Trophoblast cell (in vitro differentiated cells and primary cell): ENCODE data around the gene CCSER2.
A peak's percentile ranks its signal among the peaks of the same experiment; 100 is the strongest.

Experiments used
- DNase-seq, 2 donors: peaks; one replicate each; pipeline ENCODE4 v3.0.0-alpha.2; 2016
- H2AFZ ChIP-seq: 2 replicates; pipeline ENCODE4 v1.6.1; 2013; ENCODE audit warnings: low read length, moderate library complexity, mild to moderate bottlenecking; ENCODE audit not compliant: insufficient read depth, poor library complexity
- H2AK5ac ChIP-seq: 2 replicates; pipeline ENCODE4 v1.6.1; 2013; ENCODE audit warnings: mild to moderate bottlenecking, low read length
- H2BK120ac ChIP-seq: 2 replicates; pipeline ENCODE4 v1.6.1; 2013; ENCODE audit warnings: low read length, mild to moderate bottlenecking, moderate library complexity; ENCODE audit not compliant: insufficient read depth, poor library complexity
- H2BK12ac ChIP-seq: 2 replicates; pipeline ENCODE4 v1.6.1; 2013; ENCODE audit warnings: mild to moderate bottlenecking, low read length, moderate library complexity
- H2BK5ac ChIP-seq: 2 replicates; pipeline ENCODE4 v1.6.1; 2013; ENCODE audit warnings: low read length, low read depth, moderate library complexity, mild to moderate bottlenecking; ENCODE audit not compliant: poor library complexity
- H3K14ac ChIP-seq: 2 replicates; pipeline ENCODE4 v1.6.1; 2013; ENCODE audit warnings: mild to moderate bottlenecking, low read length
- H3K18ac ChIP-seq: 2 replicates; pipeline ENCODE4 v1.6.1; 2013; ENCODE audit warnings: mild to moderate bottlenecking, low read length
- H3K23ac ChIP-seq: 2 replicates; pipeline ENCODE4 v1.6.1; 2013; ENCODE audit warnings: low read length
- H3K27ac ChIP-seq: 2 replicates; pipeline ENCODE4 v1.5.1; 2013; ENCODE audit warnings: low read depth, mild to moderate bottlenecking, inconsistent platforms, low read length, moderate library complexity
- H3K27me3 ChIP-seq: 2 replicates; pipeline ENCODE4 v1.6.1; 2013; ENCODE audit warnings: inconsistent platforms, mild to moderate bottlenecking, low read length, moderate library complexity; ENCODE audit not compliant: insufficient read depth
- H3K36me3 ChIP-seq, 2 experiments: 1 replicate in 1 of 2; 2 replicates in 1 of 2; pipeline ENCODE4 v1.6.1; 2013; ENCODE audit warnings: low read length in 2 of 2, mild to moderate bottlenecking in 2 of 2, moderate library complexity in 1 of 2; ENCODE audit not compliant: insufficient read depth in 2 of 2, control insufficient read depth in 1 of 2
- H3K4ac ChIP-seq: 2 replicates; pipeline ENCODE4 v1.6.1; 2013; ENCODE audit warnings: low read depth, mild to moderate bottlenecking, low read length, moderate library complexity
- H3K4me1 ChIP-seq, 2 experiments: 1 replicate in 1 of 2; 2 replicates in 1 of 2; pipeline ENCODE4 v1.6.1; 2013; ENCODE audit warnings: low read length in 2 of 2, mild to moderate bottlenecking in 2 of 2, moderate library complexity in 1 of 2; ENCODE audit not compliant: insufficient read depth in 2 of 2, control insufficient read depth in 1 of 2
- H3K4me2 ChIP-seq: 2 replicates; pipeline ENCODE4 v1.6.1; 2013; ENCODE audit warnings: inconsistent platforms, mild to moderate bottlenecking, low read length, moderate library complexity
- H3K4me3 ChIP-seq: 2 replicates; pipeline ENCODE4 v1.5.1; 2013; ENCODE audit warnings: mild to moderate bottlenecking, low read depth, low read length, inconsistent platforms
- H3K79me1 ChIP-seq: one replicate; pipeline ENCODE4 v1.6.1; 2013; ENCODE audit warnings: low read length
- H3K79me2 ChIP-seq: 2 replicates; pipeline ENCODE4 v1.6.1; 2013; ENCODE audit warnings: low read length, mild to moderate bottlenecking; ENCODE audit not compliant: control insufficient read depth, insufficient read depth, poor library complexity
- H3K9ac ChIP-seq: 2 replicates; pipeline ENCODE4 v1.6.1; 2013; ENCODE audit warnings: mild to moderate bottlenecking, low read length
- H3K9me3 ChIP-seq: 2 replicates; pipeline ENCODE4 v1.6.1; 2013; ENCODE audit warnings: low read depth, mild to moderate bottlenecking, control low read depth, inconsistent platforms, low read length; ENCODE audit not compliant: insufficient read depth
- H4K12ac ChIP-seq: 2 replicates; pipeline ENCODE4 v1.6.1; 2013; ENCODE audit warnings: low read depth, mild to moderate bottlenecking, low read length, moderate library complexity
- H4K8ac ChIP-seq: 2 replicates; pipeline ENCODE4 v1.6.1; 2013; ENCODE audit warnings: low read depth, mild to moderate bottlenecking, low read length, moderate library complexity
- H4K91ac ChIP-seq: one replicate; pipeline ENCODE4 v1.6.1; 2013; ENCODE audit warnings: low read depth, mild to moderate bottlenecking, low read length, moderate library complexity
- WGBS: extraction: QIAGEN DNeasy Blood & Tissue Kit; methylation state at CpG from one replicate; pipeline ENCODE4 v1.1.7; 2013; ENCODE audit warnings: missing lambda C conversion rate; ENCODE audit not compliant: insufficient read length, insufficient coverage; ENCODE audit errors: extremely low coverage; 5-methylcytosine and 5-hydroxymethylcytosine counted together

CCSER2 gene

DNA sequence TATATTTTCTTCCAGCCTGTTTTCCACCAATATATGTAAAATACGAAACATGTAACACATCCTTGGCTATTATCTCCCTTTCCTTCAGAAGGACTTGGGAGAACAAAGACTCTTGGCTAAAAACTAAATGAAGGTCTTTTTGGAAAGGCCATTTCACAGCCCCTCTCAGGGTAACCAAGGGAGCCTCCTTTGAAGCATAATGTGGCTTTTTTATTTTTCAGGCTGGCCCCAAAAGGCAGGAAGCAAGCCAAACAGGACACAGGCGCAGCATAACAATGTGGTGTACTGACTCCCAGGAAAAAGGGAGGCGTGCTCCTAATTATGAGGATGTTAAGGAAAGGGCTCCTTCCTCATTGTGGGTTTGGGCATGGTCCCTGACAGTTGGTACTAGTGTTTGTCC lies 30.3 kb upstream of the CCSER2 start:
- no peaks in the 10 kb centered on the region for H3K79me2 ChIP-seq
- H2AK5ac ChIP-seq = no peak overlapping the region
- no peak overlapping the region for H3K27ac ChIP-seq
- no peaks in the 10 kb centered on the region for H3K79me1 ChIP-seq
- H4K91ac ChIP-seq = no peak overlapping the region
- no peak overlapping the region for H2BK12ac ChIP-seq
- DNase-seq = no peak
- H3K4me2 ChIP-seq = no peak overlapping the region
- no CpG with 5 or more reads among the region's 3 CpGs for WGBS
- H3K36me3 ChIP-seq = no peaks in the 10 kb centered on the region
- no peak overlapping the region for H3K9ac ChIP-seq
- H4K12ac ChIP-seq = no peak overlapping the region
- no peak overlapping the region for H3K4me3 ChIP-seq
- no peaks in the 10 kb centered on the region for H3K27me3 ChIP-seq
- no peak overlapping the region for H4K8ac ChIP-seq
- no peak overlapping the region for H2BK120ac ChIP-seq
- H2BK5ac ChIP-seq = no peak overlapping the region
- no peak overlapping the region for H3K18ac ChIP-seq
- H3K23ac ChIP-seq = no peak overlapping the region
- no peaks in the 10 kb centered on the region for H3K9me3 ChIP-seq
- H2AFZ ChIP-seq = no peak overlapping the region
- H3K4me1 ChIP-seq = peaks cover 4 to 11% of the 10 kb centered on the region in 2 experiments
- H3K14ac ChIP-seq = no peak overlapping the region
- H3K4ac ChIP-seq = no peak overlapping the region

DNA sequence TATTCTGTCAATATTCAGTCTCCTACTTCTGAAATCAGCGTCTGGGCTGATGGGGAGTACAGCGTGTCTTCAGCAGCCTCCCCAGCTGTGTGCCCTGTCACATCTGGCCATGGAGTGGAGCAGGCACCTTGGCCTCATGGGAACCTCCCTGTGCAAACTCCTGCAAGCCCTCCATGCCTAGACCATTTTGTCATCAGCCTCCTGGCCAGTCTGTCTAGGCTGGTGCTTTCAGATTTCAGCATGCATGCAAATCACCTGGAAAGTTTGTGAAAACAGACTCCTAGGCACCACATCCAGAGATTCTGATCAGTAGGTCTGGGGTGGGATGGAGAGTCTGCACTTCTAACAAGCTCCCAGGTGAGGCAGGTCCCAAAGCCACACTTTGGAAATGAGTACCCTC lies 26.2 kb upstream of the CCSER2 start:
- Histone ChIP-seq H3K14ac (no peak overlapping the region), H3K27me3 (no peaks in the 10 kb centered on the region), H3K9ac (no peak overlapping the region), H3K18ac (no peak overlapping the region), H3K9me3 (no peaks in the 10 kb centered on the region), H2BK12ac (no peak overlapping the region), H2BK120ac (no peak overlapping the region), H4K12ac (no peak overlapping the region), H2BK5ac (no peak overlapping the region), H2AK5ac (no peak overlapping the region), H4K91ac (no peak overlapping the region), H3K79me1 (no peaks in the 10 kb centered on the region), H3K79me2 (no peaks in the 10 kb centered on the region), H3K36me3 (no peaks in the 10 kb centered on the region), H3K4me3 (no peak overlapping the region), H2AFZ (no peak overlapping the region), H3K4me2 (no peak overlapping the region), H4K8ac (no peak overlapping the region), H3K4ac (no peak overlapping the region), H3K4me1 (peaks cover 0 to 7% of the 10 kb centered on the region in 2 experiments), H3K23ac (no peak overlapping the region), H3K27ac (peak overlapping the region; percentile 14)
- WGBS = no CpG with 5 or more reads among the region's 2 CpGs
- peak; percentile 58 to 62 for DNase-seq

DNA sequence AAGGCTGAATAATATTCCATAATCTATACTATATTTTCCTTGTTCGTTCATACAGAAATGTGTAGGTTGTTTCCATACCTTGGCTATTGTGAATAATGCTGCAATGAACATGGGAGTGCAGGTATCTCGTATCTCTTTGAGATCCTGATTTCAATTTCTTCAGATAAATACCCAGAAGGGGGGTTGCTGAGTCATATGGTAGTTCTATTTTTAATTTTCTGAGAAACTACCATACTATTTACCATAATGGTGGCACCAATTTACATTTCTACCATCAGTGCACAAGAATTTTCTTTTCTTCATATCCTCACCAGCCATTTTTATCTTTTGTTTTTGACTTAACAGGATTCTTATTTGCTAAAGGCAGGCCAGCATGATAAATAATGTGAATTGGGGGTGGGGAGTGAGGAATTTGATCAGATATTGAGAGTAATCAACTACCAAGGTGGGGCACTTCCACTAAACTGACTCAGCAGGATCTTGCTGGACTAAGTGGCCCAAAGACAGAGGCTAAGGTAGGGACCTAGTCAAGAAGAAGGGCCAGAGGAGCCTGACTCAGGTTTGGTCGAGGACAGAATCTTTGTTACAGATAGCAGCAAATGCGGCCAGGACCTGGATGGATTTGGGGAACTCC lies 21.5 kb upstream of the CCSER2 start:
- Histone ChIP-seq H4K12ac (no peak overlapping the region), H3K4me1 (peaks cover 0 to 7% of the 10 kb centered on the region in 2 experiments), H3K4ac (no peak overlapping the region), H3K18ac (no peak overlapping the region), H3K27me3 (no peaks in the 10 kb centered on the region), H2BK5ac (no peak overlapping the region), H3K4me3 (no peak overlapping the region), H3K4me2 (no peak overlapping the region), H3K9me3 (peaks cover 1% of the 10 kb centered on the region), H4K8ac (no peak overlapping the region), H3K27ac (no peak overlapping the region), H2BK12ac (no peak overlapping the region), H3K79me1 (no peaks in the 10 kb centered on the region), H2AFZ (no peak overlapping the region), H3K36me3 (no peaks in the 10 kb centered on the region), H3K79me2 (no peaks in the 10 kb centered on the region), H3K23ac (no peak overlapping the region), H4K91ac (no peak overlapping the region), H2BK120ac (no peak overlapping the region), H3K14ac (no peak overlapping the region), H2AK5ac (no peak overlapping the region), H3K9ac (no peak overlapping the region)
- no CpG with 5 or more reads among the region's 4 CpGs for WGBS
- no peak for DNase-seq

DNA sequence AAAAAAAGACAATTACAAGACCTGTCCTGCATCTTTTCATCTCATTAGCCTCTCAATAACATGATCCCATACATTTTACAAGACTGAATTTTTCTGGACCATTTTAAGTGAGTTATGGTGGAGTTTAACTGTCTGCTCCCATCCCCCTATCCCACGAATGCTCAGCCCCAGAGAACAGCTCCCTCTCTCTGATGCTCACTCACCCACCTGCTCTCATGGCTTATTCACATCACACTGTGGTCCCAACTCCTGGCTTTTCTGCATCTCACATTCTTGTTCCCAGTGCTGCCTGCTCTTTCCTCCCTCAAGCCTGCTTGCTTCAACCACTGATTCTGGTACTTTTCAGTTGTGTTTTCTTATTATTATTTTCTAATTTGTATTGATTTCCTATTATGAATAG lies 20.4 kb upstream of the CCSER2 start:
- no peak for DNase-seq
- no peak overlapping the region for H2AK5ac ChIP-seq
- H4K12ac ChIP-seq = no peak overlapping the region
- H3K23ac ChIP-seq = no peak overlapping the region
- H3K27me3 ChIP-seq = no peaks in the 10 kb centered on the region
- H3K36me3 ChIP-seq = no peaks in the 10 kb centered on the region
- H3K27ac ChIP-seq = no peak overlapping the region
- no peak overlapping the region for H2BK120ac ChIP-seq
- H3K4me1 ChIP-seq = no peaks in the 10 kb centered on the region
- no peak overlapping the region for H2BK12ac ChIP-seq
- no peaks in the 10 kb centered on the region for H3K79me2 ChIP-seq
- H3K4me2 ChIP-seq = no peak overlapping the region
- H3K4me3 ChIP-seq = no peak overlapping the region
- H4K8ac ChIP-seq = no peak overlapping the region
- no CpG with 5 or more reads among the region's 1 CpG for WGBS
- H4K91ac ChIP-seq = no peak overlapping the region
- H2BK5ac ChIP-seq = no peak overlapping the region
- no peak overlapping the region for H3K18ac ChIP-seq
- H3K4ac ChIP-seq = no peak overlapping the region
- H2AFZ ChIP-seq = no peak overlapping the region
- H3K79me1 ChIP-seq = no peaks in the 10 kb centered on the region
- H3K9me3 ChIP-seq = peaks cover 2% of the 10 kb centered on the region
- H3K9ac ChIP-seq = no peak overlapping the region
- H3K14ac ChIP-seq = no peak overlapping the region
